GM18499 (cell line): ENCODE results near the gene PLPP6.
A peak's percentile ranks its signal among the peaks of the same experiment; 100 is the strongest.

Experiments used
- ATAC-seq: cut with Tn5 transposase; IDR thresholded peaks from one replicate; pipeline ENCODE4 v1.9.1; 2021; ENCODE audit warnings: moderate number of reproducible peaks; ENCODE audit not compliant: insufficient read depth, unreplicated experiment

The PLPP6 gene

GRCh38 chr9:4689021-4689420 is 26.9 kb downstream of the PLPP6 start:
- ATAC-seq, result no peak

DNA sequence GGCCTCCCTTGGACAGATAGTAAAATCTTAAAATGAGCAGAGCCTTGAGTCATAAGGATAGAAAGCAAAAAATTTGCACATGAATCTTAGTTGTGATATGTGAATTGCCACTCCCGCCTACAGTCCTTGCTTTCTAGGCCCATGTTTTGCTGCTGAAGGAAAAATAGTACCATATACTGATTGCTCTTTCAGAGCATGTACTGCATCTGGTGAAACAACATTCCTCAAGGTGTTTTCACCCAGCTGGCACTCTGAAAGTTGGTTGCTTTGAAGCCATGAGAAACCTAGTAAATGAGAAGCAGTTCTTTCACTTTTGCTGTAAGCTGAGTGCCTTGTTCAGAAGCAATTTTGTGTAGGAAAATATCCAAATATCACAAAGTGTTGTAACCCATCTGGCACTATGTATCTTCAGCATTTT is 27.6 kb downstream of the PLPP6 start:
- ATAC-seq, result peak; percentile 40

GRCh38 chr9:4690144-4690543 is 28.1 kb downstream of the PLPP6 start:
- no peak for ATAC-seq

DNA sequence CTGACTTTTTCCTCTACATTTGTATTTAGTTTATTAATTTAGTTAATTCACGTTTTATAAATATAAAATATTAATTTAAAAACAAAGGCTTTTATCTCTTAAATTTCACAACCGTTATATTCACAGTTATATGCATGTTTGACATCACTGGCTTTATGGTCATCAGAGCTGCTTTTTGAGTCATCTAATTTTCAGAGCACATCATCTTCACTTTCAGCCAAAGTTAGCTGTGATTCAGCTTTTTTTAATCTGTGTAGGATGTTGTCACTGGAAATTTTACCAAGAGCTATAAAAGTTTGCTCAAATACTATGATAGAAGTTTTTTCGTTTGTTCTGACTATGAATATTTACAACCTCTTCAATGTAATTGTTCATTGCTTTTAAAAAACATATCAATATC is 29.7 kb downstream of the PLPP6 start:
- no peak for ATAC-seq

DNA sequence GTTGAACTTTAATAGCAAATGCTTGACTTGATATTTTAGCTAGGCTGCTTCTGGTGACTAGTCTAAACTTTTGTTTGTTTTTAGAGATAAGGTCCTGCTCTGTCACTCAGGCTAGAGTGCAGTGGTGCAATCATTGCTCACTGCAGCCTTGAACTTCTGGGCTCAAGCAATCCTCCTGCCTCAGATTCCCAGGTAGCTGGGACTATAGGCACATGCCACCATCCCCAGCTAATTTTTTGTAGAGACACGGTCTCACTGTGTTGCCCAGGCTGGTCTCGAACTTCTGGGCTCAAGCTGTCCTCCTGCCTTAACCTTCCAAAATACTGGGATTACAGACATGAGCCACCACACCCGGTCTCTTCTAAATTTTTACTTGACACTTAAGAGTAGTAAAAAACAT is 38.0 kb downstream of the PLPP6 start:
- no peak for ATAC-seq

DNA sequence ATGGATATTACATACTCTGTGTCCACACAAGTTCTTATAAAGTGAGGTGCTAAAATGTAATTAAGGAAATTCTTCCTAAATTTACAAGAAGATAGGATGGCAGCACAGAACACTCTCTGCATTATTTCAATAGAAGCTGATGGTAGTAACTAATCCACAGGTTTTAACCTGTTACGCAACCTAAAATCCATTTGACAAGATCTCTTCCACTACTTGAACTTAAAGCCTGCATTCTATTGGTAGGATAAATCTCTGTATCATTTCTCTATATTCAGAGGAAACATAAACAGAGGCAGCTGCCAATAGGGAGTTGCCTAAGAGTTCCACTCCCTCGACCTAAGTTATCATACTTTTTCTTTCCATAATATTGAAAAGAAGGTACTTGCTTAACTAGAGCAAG is 38.8 kb downstream of the PLPP6 start:
- ATAC-seq, result no peak

GRCh38 chr9:4701526-4701925 is 39.4 kb downstream of the PLPP6 start:
- no peak for ATAC-seq

DNA sequence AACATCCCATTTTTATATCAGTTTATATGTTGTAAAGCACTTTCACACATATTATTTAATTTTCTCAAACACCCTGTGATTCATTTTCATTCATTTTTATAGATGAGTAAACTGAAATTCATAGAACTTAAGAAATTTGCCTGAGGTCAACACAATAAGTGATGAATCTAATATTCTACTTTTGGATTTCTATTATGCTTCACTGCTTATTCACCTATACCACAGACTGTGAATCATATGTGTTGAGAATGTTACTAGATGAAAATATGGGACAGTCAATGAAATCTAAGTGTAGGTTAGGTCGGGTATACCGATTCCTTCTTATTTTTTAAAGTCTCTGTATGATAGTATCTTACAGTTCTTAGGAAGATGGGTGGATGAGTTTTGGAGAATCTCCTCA is 42.0 kb downstream of the PLPP6 start:
- no peak for ATAC-seq

DNA sequence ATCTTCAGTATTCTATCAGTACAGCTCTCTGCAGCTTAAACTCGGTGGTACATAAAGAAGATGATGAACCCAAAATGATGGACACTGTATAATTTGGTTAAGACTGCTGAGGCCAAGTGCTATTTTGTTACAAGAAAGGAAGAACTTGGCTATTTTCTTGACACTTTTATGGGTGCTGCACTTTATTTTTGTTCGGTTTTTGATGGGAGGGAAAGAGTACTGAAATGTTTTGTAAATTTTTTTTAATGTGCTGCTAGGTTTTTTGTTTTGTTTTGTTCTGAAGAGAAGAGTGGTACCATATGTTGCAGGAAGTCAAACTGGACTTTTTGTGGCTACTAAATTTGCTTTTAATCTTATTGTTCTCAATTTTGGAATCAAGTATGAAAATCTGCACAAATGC is 43.9 kb downstream of the PLPP6 start:
- no peak for ATAC-seq

DNA sequence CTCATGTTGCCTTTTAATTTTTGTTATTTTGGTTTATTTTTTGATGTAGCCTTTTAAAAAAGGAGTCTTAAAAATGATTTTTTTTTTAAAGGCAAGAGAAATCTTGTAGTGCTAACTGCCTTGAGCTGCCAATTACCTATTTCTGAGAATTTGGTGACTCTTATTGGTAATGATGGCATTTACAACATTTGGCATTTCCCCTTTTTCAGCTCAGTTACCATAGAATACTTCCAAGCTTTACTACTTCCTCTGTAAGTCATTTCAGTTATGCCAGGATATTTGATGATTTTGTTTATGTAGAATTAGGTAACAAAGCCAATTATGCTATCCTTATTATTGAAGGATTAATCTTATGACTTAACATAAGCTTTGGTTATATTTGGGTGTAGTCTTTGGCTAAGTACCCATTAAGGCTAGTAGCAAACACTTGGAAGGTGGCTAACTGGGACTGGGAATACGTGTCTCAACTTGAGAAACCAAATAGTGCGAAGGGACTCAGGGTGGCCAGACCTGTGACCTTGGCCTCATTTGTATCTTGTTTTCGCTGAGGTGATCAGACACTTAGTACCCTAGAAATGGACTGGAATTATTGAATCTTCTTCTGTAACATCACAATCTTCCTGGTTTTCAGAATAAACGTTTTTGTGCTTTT is 45.0 kb downstream of the PLPP6 start:
- ATAC-seq, result no peak

DNA sequence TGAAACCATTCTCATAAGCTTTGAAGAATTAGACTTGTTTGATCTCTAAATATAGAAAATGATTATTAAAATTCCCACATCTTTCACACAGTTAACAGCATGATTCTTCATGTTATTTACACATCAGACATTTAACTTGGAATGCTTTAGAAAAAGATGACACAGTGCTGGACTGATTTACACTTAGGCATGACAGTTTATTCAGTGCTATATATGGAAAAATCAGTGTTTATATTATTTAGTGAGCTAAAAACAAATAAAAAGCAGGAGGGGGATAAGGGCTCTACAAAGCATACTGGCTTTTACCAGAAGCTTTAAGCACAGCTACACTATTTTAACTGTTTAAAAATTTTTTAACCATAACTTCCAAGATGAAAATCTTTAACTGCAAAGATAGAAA is 47.3 kb downstream of the PLPP6 start:
- ATAC-seq, result no peak

- no peak for ATAC-seq
Measured at GRCh38 chr9:4713849-4714248, 51.8 kb downstream of the PLPP6 start.

- no peak for ATAC-seq
Measured at GRCh38 chr9:4714266-4715016, 52.3 kb downstream of the PLPP6 start.
